GM12878 (cell line): ENCODE data around the gene CFAP58.

Source experiments
- MYC ChIP-seq: IDR thresholded peaks from 2 replicates; pipeline ENCODE4 v1.6.1; 2011; ENCODE audit warnings: mild to moderate bottlenecking, low read length, moderate library complexity, inconsistent platforms; ENCODE audit not compliant: insufficient read depth, insufficient replicate concordance, insufficient read length, severe bottlenecking
- TF ChIP-seq, protein P1 (sequence below): IDR thresholded peaks from 2 replicates; pipeline ENCODE4 v1.6.1; 2012; ENCODE audit warnings: low read depth, low read length, improper control_type of control experiment
- TF ChIP-seq, protein P2 (sequence below), 3 experiments: IDR thresholded peaks in 2 of 3; conservative IDR thresholded peaks in 1 of 3; 2 replicates each; pipeline ENCODE4 v1.5.1; 2011; ENCODE audit warnings: low read depth in 3 of 3, low read length in 3 of 3, mild to moderate bottlenecking in 3 of 3, control low read depth in 2 of 3, moderate library complexity in 2 of 3, inconsistent platforms in 1 of 3, mixed read lengths in 1 of 3; ENCODE audit not compliant: control insufficient read depth in 2 of 3, insufficient read depth in 1 of 3; ENCODE audit errors: extremely low read depth in 1 of 3

DNA sequence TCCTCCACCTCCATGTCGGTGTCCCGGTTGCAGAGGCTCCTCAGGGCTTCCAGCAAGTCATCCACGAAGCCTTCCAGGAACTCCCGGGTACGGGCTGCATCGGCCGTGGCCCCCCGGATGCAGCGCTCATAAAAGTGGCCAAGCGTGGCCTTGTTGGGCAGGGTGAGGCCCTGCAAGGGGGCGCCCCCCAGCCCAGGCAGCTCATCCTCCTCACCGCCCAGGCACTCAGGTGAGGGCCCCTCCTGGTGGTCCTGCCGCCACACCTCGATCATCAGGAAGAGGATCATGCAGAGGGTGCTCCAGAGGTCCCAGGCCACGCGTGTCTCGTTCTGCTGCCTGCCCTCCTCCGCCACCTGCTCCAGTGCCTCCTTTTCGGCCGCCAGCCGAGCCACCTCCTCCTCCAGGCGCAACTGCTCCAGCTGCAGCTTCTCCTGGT is 38.1 kb upstream of the CFAP58 start:
- no peak for TF ChIP-seq MYC
- TF ChIP-seq, protein P1, sequence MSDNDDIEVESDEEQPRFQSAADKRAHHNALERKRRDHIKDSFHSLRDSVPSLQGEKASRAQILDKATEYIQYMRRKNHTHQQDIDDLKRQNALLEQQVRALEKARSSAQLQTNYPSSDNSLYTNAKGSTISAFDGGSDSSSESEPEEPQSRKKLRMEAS = no peak
- TF ChIP-seq, protein P2, sequence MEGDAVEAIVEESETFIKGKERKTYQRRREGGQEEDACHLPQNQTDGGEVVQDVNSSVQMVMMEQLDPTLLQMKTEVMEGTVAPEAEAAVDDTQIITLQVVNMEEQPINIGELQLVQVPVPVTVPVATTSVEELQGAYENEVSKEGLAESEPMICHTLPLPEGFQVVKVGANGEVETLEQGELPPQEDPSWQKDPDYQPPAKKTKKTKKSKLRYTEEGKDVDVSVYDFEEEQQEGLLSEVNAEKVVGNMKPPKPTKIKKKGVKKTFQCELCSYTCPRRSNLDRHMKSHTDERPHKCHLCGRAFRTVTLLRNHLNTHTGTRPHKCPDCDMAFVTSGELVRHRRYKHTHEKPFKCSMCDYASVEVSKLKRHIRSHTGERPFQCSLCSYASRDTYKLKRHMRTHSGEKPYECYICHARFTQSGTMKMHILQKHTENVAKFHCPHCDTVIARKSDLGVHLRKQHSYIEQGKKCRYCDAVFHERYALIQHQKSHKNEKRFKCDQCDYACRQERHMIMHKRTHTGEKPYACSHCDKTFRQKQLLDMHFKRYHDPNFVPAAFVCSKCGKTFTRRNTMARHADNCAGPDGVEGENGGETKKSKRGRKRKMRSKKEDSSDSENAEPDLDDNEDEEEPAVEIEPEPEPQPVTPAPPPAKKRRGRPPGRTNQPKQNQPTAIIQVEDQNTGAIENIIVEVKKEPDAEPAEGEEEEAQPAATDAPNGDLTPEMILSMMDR (IDR thresholded peaks at IDR 0.05 in 2 of 3, conservative IDR thresholded peaks at IDR 0.05 in 1 of 3; ENCODE audit: control insufficient read depth in 2 of 3, extremely low read depth in 1 of 3, insufficient read depth in 1 of 3, low read depth in 3 of 3, low read length in 3 of 3) = no peak
